ENCODE measurements around the gene DNM2. TPM values are rescaled to one million over a fixed set of nuclear protein-coding genes. Genes with fewer than 3 reads are reported as not detected.

DNM2 gene
- total and polyA plus RNA-seq, 10 of the 15 experiments (the other 5 are each of a cell fraction or from before 2014, with no cell fraction given) = 1.2 to 146 (median 68.9) TPM

DNA sequence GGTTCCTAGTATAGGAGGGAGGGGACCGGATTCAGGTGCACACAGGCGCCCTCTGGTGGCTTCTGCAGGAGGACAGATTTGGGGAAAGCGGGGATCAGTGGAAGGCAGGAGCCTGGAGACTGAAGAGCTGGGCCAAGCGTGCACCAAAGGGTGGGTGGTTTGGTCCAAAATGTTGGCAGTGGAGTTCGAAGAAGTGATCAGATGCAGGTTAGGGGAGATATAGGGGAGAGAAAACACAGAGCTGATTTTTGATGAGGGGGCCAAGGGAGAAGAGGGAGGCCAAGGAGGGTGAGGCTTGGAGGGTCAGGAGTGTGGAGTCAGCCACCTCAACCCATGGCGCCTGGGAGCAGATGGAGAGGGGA, 146.6 kb downstream of the DNM2 start (continued):
- TF ChIP-seq, protein P1, sequence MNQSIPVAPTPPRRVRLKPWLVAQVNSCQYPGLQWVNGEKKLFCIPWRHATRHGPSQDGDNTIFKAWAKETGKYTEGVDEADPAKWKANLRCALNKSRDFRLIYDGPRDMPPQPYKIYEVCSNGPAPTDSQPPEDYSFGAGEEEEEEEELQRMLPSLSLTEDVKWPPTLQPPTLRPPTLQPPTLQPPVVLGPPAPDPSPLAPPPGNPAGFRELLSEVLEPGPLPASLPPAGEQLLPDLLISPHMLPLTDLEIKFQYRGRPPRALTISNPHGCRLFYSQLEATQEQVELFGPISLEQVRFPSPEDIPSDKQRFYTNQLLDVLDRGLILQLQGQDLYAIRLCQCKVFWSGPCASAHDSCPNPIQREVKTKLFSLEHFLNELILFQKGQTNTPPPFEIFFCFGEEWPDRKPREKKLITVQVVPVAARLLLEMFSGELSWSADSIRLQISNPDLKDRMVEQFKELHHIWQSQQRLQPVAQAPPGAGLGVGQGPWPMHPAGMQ (IDR thresholded peaks at IDR 0.05; ENCODE audit: borderline replicate concordance) = no peak
- TF ChIP-seq, protein P2, sequence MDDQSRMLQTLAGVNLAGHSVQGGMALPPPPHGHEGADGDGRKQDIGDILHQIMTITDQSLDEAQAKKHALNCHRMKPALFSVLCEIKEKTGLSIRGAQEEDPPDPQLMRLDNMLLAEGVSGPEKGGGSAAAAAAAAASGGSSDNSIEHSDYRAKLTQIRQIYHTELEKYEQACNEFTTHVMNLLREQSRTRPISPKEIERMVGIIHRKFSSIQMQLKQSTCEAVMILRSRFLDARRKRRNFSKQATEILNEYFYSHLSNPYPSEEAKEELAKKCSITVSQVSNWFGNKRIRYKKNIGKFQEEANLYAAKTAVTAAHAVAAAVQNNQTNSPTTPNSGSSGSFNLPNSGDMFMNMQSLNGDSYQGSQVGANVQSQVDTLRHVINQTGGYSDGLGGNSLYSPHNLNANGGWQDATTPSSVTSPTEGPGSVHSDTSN (IDR thresholded peaks at IDR 0.05; ENCODE audit: insufficient replicate concordance, low read depth, low read length) = no peak
- TF ChIP-seq CHD1 (IDR thresholded peaks at IDR 0.05; ENCODE audit: low read depth, low read length) (no peak), STAT3 (IDR thresholded peaks at IDR 0.05; ENCODE audit: low read depth, low read length) (no peak), NRF1 (conservative IDR thresholded peaks at IDR 0.05; ENCODE audit: low read depth, low read length) (no peak), YY1 (IDR thresholded peaks at IDR 0.05; ENCODE audit: low read depth, low read length) (peak; percentile 69; the same call in 1 of the 2 replicates), RBBP5 (conservative IDR thresholded peaks at IDR 0.05) (no peak), CHD2 (IDR thresholded peaks at IDR 0.05; ENCODE audit: borderline replicate concordance, low read depth, low read length) (no peak), IKZF2 (IDR thresholded peaks at IDR 0.05) (peak in 1 of 2 experiments; percentile 66; a peak in 3 of 4 replicates), NFYA (IDR thresholded peaks at IDR 0.05; ENCODE audit: borderline replicate concordance, low read depth, low read length) (no peak), POLR2AphosphoS5 (IDR thresholded peaks at IDR 0.05; ENCODE audit: low read length) (no peak), DPF2 (IDR thresholded peaks at IDR 0.05) (no peak), RAD21 (IDR thresholded peaks at IDR 0.05; ENCODE audit: insufficient read depth, low read depth, low read length) (peak; percentile 71), ZZZ3 (IDR thresholded peaks at IDR 0.05; ENCODE audit: control insufficient read depth, insufficient read length, low read depth) (no peak), SMC3 (IDR thresholded peaks at IDR 0.05; ENCODE audit: borderline replicate concordance, low read length) (peak; percentile 80), ZNF207 (IDR thresholded peaks at IDR 0.05; ENCODE audit: borderline replicate concordance) (no peak), NFYB (IDR thresholded peaks at IDR 0.05; ENCODE audit: insufficient read depth, low read depth, low read length) (no peak)
- TF ChIP-seq, protein P3, sequence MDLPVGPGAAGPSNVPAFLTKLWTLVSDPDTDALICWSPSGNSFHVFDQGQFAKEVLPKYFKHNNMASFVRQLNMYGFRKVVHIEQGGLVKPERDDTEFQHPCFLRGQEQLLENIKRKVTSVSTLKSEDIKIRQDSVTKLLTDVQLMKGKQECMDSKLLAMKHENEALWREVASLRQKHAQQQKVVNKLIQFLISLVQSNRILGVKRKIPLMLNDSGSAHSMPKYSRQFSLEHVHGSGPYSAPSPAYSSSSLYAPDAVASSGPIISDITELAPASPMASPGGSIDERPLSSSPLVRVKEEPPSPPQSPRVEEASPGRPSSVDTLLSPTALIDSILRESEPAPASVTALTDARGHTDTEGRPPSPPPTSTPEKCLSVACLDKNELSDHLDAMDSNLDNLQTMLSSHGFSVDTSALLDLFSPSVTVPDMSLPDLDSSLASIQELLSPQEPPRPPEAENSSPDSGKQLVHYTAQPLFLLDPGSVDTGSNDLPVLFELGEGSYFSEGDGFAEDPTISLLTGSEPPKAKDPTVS (IDR thresholded peaks at IDR 0.05; ENCODE audit: low read depth, low read length) = no peak
- TF ChIP-seq, protein P4, sequence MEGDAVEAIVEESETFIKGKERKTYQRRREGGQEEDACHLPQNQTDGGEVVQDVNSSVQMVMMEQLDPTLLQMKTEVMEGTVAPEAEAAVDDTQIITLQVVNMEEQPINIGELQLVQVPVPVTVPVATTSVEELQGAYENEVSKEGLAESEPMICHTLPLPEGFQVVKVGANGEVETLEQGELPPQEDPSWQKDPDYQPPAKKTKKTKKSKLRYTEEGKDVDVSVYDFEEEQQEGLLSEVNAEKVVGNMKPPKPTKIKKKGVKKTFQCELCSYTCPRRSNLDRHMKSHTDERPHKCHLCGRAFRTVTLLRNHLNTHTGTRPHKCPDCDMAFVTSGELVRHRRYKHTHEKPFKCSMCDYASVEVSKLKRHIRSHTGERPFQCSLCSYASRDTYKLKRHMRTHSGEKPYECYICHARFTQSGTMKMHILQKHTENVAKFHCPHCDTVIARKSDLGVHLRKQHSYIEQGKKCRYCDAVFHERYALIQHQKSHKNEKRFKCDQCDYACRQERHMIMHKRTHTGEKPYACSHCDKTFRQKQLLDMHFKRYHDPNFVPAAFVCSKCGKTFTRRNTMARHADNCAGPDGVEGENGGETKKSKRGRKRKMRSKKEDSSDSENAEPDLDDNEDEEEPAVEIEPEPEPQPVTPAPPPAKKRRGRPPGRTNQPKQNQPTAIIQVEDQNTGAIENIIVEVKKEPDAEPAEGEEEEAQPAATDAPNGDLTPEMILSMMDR (IDR thresholded peaks at IDR 0.05 in 2 of 3, conservative IDR thresholded peaks at IDR 0.05 in 1 of 3; ENCODE audit: control insufficient read depth in 2 of 3, extremely low read depth in 1 of 3, insufficient read depth in 1 of 3, low read depth in 3 of 3, low read length in 3 of 3) = peak; percentile 88 to 96 (median 94)
- TF ChIP-seq, protein P5, sequence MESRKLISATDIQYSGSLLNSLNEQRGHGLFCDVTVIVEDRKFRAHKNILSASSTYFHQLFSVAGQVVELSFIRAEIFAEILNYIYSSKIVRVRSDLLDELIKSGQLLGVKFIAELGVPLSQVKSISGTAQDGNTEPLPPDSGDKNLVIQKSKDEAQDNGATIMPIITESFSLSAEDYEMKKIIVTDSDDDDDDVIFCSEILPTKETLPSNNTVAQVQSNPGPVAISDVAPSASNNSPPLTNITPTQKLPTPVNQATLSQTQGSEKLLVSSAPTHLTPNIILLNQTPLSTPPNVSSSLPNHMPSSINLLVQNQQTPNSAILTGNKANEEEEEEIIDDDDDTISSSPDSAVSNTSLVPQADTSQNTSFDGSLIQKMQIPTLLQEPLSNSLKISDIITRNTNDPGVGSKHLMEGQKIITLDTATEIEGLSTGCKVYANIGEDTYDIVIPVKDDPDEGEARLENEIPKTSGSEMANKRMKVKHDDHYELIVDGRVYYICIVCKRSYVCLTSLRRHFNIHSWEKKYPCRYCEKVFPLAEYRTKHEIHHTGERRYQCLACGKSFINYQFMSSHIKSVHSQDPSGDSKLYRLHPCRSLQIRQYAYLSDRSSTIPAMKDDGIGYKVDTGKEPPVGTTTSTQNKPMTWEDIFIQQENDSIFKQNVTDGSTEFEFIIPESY (IDR thresholded peaks at IDR 0.05) = no peak
